ENCODE data around the gene LIN54. TPM values are rescaled to one million over a fixed set of nuclear protein-coding genes. Genes with fewer than 3 reads are reported as not detected.
A peak's percentile ranks its signal among the peaks of the same experiment; 100 is the strongest.

Gene LIN54
- total RNA-seq, 2 donors from 2014 or later: 2.0 to 2.9 TPM

DNA sequence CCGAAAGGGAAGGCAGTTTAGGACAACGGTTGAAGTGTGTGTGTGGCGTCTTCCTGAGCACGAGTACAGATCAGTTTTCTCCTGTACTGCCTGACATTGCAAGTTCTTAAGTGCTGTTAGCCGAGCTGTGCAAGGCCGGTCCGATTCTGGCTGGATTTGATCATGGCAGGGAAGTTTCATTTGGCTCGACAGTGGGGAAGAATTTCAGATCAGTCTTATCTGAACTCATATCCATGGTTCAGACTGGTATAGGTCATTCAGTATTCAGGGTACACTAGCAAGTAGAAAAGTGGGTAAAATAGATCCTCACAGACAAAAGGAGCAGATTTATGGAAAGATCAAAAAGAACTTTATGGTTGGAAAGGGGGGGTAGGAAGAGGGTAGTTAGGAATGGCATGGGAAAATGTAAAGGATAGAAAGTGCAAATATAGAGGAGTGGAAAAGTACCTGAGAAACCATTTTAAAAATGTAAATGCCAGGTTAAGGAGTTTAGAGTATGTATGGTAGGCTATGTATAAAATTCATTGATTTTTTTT, 109.4 kb downstream of the LIN54 start:
- DNase-seq: peak in 1 of 4 donors; percentile 23
- TF ChIP-seq POLR2A (IDR thresholded peaks at IDR 0.05): no peak
- TF ChIP-seq, protein P1, sequence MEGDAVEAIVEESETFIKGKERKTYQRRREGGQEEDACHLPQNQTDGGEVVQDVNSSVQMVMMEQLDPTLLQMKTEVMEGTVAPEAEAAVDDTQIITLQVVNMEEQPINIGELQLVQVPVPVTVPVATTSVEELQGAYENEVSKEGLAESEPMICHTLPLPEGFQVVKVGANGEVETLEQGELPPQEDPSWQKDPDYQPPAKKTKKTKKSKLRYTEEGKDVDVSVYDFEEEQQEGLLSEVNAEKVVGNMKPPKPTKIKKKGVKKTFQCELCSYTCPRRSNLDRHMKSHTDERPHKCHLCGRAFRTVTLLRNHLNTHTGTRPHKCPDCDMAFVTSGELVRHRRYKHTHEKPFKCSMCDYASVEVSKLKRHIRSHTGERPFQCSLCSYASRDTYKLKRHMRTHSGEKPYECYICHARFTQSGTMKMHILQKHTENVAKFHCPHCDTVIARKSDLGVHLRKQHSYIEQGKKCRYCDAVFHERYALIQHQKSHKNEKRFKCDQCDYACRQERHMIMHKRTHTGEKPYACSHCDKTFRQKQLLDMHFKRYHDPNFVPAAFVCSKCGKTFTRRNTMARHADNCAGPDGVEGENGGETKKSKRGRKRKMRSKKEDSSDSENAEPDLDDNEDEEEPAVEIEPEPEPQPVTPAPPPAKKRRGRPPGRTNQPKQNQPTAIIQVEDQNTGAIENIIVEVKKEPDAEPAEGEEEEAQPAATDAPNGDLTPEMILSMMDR (IDR thresholded peaks at IDR 0.05): no peak
- Histone ChIP-seq H3K4me1 (peaks cover 23% of the 10 kb centered on the region), H3K27me3 (no peaks in the 10 kb centered on the region), H3K9me3 (no peaks in the 10 kb centered on the region), H3K4me3 (peak overlapping the region; percentile 13 to 18), H3K36me3 (replicated peaks in 1 of 2; ENCODE audit: insufficient read depth in 1 of 2, low read depth in 2 of 2) (peaks cover 0 to 1% of the 10 kb centered on the region in 2 donors), H3K27ac (peak overlapping the region; percentile 89 to 100 (median 100))
- intact Hi-C loops (cut with DNase I): no loop called here
- ATAC-seq: no peak
- WGBS, 2 donors: 0 to 1% methylated on average over 8 of the region's 8 CpGs

DNA sequence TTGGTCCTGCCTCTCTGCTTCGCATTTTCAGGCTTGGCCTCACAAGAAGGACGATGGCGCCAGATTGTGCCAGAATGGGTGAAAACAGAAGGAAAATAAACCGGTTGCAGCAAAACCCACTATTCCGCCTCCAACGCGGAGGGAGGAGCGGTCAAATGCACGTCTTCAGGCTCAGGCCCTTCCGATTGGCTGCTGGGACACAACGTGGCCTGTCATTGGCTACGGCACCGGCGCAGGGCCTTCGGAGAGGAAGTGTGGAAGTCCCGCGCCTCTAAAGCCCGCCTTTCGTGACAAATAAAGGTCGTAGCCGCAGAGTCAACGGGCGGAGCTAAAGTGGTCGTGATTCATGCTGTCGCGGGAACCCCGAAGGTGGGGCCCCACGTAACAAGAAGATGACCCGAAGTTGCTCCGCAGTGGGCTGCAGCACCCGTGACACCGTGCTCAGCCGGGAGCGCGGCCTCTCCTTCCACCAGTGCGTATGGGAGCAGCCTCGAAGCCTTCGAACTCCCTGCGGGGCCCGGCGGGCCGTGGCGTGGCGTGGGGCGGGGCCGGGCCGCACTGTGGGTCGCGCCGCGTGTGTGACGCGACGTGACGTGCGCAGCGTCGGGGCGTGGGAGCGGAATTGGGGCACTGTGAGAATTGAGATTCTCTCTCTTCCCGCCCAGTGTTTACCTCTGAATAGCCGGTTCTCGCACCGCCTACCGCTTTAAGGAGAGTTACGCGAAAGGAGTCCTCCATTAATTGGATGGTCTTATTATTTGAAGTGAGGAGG, 110.0 kb downstream of the LIN54 start, which contains the start of gene THAP9:
TSS of gene THAP9 (plus strand) at position 325 of the 772 bp plus-strand sequence. CDS start at position 393, 68 bp downstream.
- ATAC-seq (peak; percentile 97), DNase-seq (peak; percentile 97 to 99 (median 98))
- H3K9me3 ChIP-seq: no peaks in the 10 kb centered on the region
- H3K4me1 ChIP-seq: peaks cover 23% of the 10 kb centered on the region
- no peaks in the 10 kb centered on the region for H3K27me3 ChIP-seq
- H3K36me3 ChIP-seq (replicated peaks in 1 of 2; ENCODE audit: insufficient read depth in 1 of 2, low read depth in 2 of 2): no peaks in the 10 kb centered on the region
- peak within 1 kb of the TSS; percentile 89 to 100 (median 100) for H3K27ac ChIP-seq
- intact Hi-C loops (cut with DNase I): no loop called here
- peak within 1 kb of the TSS; percentile 13 to 55 for H3K4me3 ChIP-seq
- TF ChIP-seq, protein P1 (IDR thresholded peaks at IDR 0.05): no peak
- peak; percentile 57 to 92 (median 85) for TF ChIP-seq POLR2A (IDR thresholded peaks at IDR 0.05)
- WGBS, 2 donors: 0% methylated on average over 26 to 67 of the region's 67 CpGs

GRCh38 chr4:82900066-82900410, 110.6 kb downstream of the LIN54 start:
- H3K36me3 ChIP-seq (replicated peaks in 1 of 2; ENCODE audit: insufficient read depth in 1 of 2, low read depth in 2 of 2): no peaks in the 10 kb centered on the region
- peak overlapping the region; percentile 89 to 100 (median 100) for H3K27ac ChIP-seq
- no peaks in the 10 kb centered on the region for H3K9me3 ChIP-seq
- no peaks in the 10 kb centered on the region for H3K27me3 ChIP-seq
- intact Hi-C loops (cut with DNase I): no loop called here
- no peak for TF ChIP-seq POLR2A (IDR thresholded peaks at IDR 0.05)
- TF ChIP-seq, protein P1 (IDR thresholded peaks at IDR 0.05): no peak
- peak; percentile 14 for ATAC-seq
- H3K4me3 ChIP-seq: peak overlapping the region; percentile 13 to 55
- no peak for DNase-seq
- WGBS, 2 donors: 0 to 1% methylated on average over 14 of the region's 14 CpGs
- peaks cover 23% of the 10 kb centered on the region for H3K4me1 ChIP-seq

GRCh38 chr4:82899374-82900065, 111.1 kb downstream of the LIN54 start:
- WGBS, 2 donors: 0 to 1% methylated on average over 4 of the region's 4 CpGs
- DNase-seq: no peak
- Histone ChIP-seq H3K4me3 (peak overlapping the region; percentile 13 to 55), H3K27me3 (no peaks in the 10 kb centered on the region), H3K27ac (peak overlapping the region; percentile 89 to 100 (median 100)), H3K36me3 (replicated peaks in 1 of 2; ENCODE audit: insufficient read depth in 1 of 2, low read depth in 2 of 2) (peaks cover 0 to under 1% of the 10 kb centered on the region in 2 donors), H3K4me1 (peaks cover 23% of the 10 kb centered on the region), H3K9me3 (no peaks in the 10 kb centered on the region)
- no peak for TF ChIP-seq POLR2A (IDR thresholded peaks at IDR 0.05)
- TF ChIP-seq, protein P1 (IDR thresholded peaks at IDR 0.05): no peak
- no peak for ATAC-seq
- intact Hi-C loops (cut with DNase I): no loop called here
